DOHH2 (cell line): ENCODE results near the gene XRCC4.

ENCODE experiments used
- H3F3A ChIP-seq: fragments of 200-600 bp; sonication (generic), shearing (Covaris generic); 2 replicates; pipeline ENCODE4 v1.6.0; 2016; ENCODE audit warnings: antibody characterized with exemption, mild to moderate bottlenecking; ENCODE audit not compliant: control insufficient read depth, insufficient read depth
- H3K27ac ChIP-seq: fragments of 200-600 bp; sonication (generic); 2 replicates; pipeline ENCODE4 v1.5.1; 2014; ENCODE audit warnings: low read depth, mild to moderate bottlenecking, low read length, moderate library complexity
- H3K27me3 ChIP-seq: fragments of 200-600 bp; sonication (generic); 2 replicates; pipeline ENCODE4 v1.6.1; 2014; ENCODE audit warnings: mild to moderate bottlenecking, low read length, mixed read lengths; ENCODE audit not compliant: control insufficient read depth
- H3K36me3 ChIP-seq: fragments of 200-600 bp; sonication (generic); 2 replicates; pipeline ENCODE4 v1.6.1; 2014; ENCODE audit warnings: mild to moderate bottlenecking, low read length, moderate library complexity, mixed read lengths; ENCODE audit not compliant: control insufficient read depth
- H3K4me1 ChIP-seq: fragments of 200-600 bp; sonication (generic); 2 replicates; pipeline ENCODE4 v1.6.1; 2014; ENCODE audit warnings: mild to moderate bottlenecking, low read length, mixed read lengths; ENCODE audit not compliant: control insufficient read depth
- H3K4me2 ChIP-seq: fragments of 200-600 bp; sonication (generic); 2 replicates; pipeline ENCODE4 v1.6.0; 2014; ENCODE audit warnings: mild to moderate bottlenecking, low read length, moderate library complexity
- H3K4me3 ChIP-seq: fragments of 200-600 bp; sonication (generic); 2 replicates; pipeline ENCODE4 v1.5.1; 2014; ENCODE audit warnings: mild to moderate bottlenecking, low read length, mixed read lengths
- H3K79me2 ChIP-seq: fragments of 200-600 bp; sonication (generic); 2 replicates; pipeline ENCODE4 v1.6.1; 2014; ENCODE audit warnings: mild to moderate bottlenecking, low read length, mixed read lengths; ENCODE audit not compliant: control insufficient read depth
- H3K9me2 ChIP-seq: fragments of 200-600 bp; sonication (generic); replicated peaks from 2 replicates; pipeline ENCODE4 v1.6.1; 2014; ENCODE audit warnings: mild to moderate bottlenecking, low read length, mixed read lengths; ENCODE audit not compliant: control insufficient read depth
- H3K9me3 ChIP-seq: fragments of 200-600 bp; sonication (generic); 2 replicates; pipeline ENCODE4 v1.6.1; 2014; ENCODE audit warnings: antibody characterized with exemption, low read length, mixed read lengths; ENCODE audit not compliant: control insufficient read depth, insufficient read depth
- H4K20me1 ChIP-seq: fragments of 200-600 bp; sonication (generic); 2 replicates; pipeline ENCODE4 v1.6.0; 2014; ENCODE audit warnings: low read depth, mild to moderate bottlenecking, antibody characterized with exemption, low read length, moderate library complexity; ENCODE audit not compliant: control insufficient read depth, insufficient read depth
- CTCF ChIP-seq: fragments of 200-600 bp; sonication (generic); IDR thresholded peaks from one replicate; pipeline ENCODE4 v1.5.1; 2014; ENCODE audit warnings: antibody characterized with exemption, mild to moderate bottlenecking, low read depth, low read length; ENCODE audit not compliant: poor library complexity, severe bottlenecking
- EZH2phosphoT487 ChIP-seq: fragments of 200-600 bp; sonication (generic); IDR thresholded peaks from 2 replicates; pipeline ENCODE4 v1.6.1; 2017; ENCODE audit warnings: borderline replicate concordance, mild to moderate bottlenecking, antibody characterized with exemption, low read length, moderate library complexity, mixed read lengths

The XRCC4 gene

GRCh38 chr5:83099445-83099844 lies 22.1 kb downstream of the XRCC4 start:
- H3K9me2 ChIP-seq: no peaks in the 10 kb centered on the region
- H3F3A ChIP-seq: no peaks in the 10 kb centered on the region
- TF ChIP-seq EZH2phosphoT487: no peak
- no peak for TF ChIP-seq CTCF
- no peaks in the 10 kb centered on the region for H3K4me1 ChIP-seq
- no peak overlapping the region for H3K27ac ChIP-seq
- no peaks in the 10 kb centered on the region for H3K9me3 ChIP-seq
- H4K20me1 ChIP-seq: no peaks in the 10 kb centered on the region
- no peaks in the 10 kb centered on the region for H3K27me3 ChIP-seq
- no peak overlapping the region for H3K4me2 ChIP-seq
- H3K4me3 ChIP-seq: no peak overlapping the region
- H3K36me3 ChIP-seq: no peaks in the 10 kb centered on the region
- H3K79me2 ChIP-seq: peaks cover 19% of the 10 kb centered on the region

- Histone ChIP-seq H4K20me1 (no peaks in the 10 kb centered on the region), H3K79me2 (peaks cover 9% of the 10 kb centered on the region), H3K9me2 (no peaks in the 10 kb centered on the region), H3K4me3 (no peak overlapping the region), H3K27me3 (no peaks in the 10 kb centered on the region), H3K36me3 (no peaks in the 10 kb centered on the region; the same call in 1 of the 2 replicates), H3K4me2 (no peak overlapping the region), H3F3A (no peaks in the 10 kb centered on the region), H3K4me1 (no peaks in the 10 kb centered on the region), H3K9me3 (no peaks in the 10 kb centered on the region), H3K27ac (no peak overlapping the region)
- TF ChIP-seq CTCF: no peak
- TF ChIP-seq EZH2phosphoT487: no peak
These were observed 24.2 kb downstream of the XRCC4 start for GRCh38 chr5:83101514-83101913.

- Histone ChIP-seq H3K4me1 (no peaks in the 10 kb centered on the region), H3K9me3 (no peaks in the 10 kb centered on the region), H3K27me3 (no peaks in the 10 kb centered on the region), H4K20me1 (no peaks in the 10 kb centered on the region), H3K27ac (no peak overlapping the region), H3F3A (no peaks in the 10 kb centered on the region), H3K9me2 (no peaks in the 10 kb centered on the region), H3K4me3 (no peak overlapping the region), H3K36me3 (no peaks in the 10 kb centered on the region; the same call in none of the 2 replicates), H3K79me2 (peaks cover 5% of the 10 kb centered on the region; the same call in 1 of the 2 replicates), H3K4me2 (no peak overlapping the region)
- TF ChIP-seq CTCF: no peak
- no peak for TF ChIP-seq EZH2phosphoT487
These were observed 25.1 kb downstream of the XRCC4 start for GRCh38 chr5:83102364-83102980.
